ENCODE measurements around the gene ENO2.

Gene ENO2

GRCh38 chr12:6950811-6951540 lies 36.6 kb downstream of the ENO2 start, which contains the start of gene PTPN6:
PTPN6 (plus strand) TSS chr12:6951356; CDS start chr12:6951513, 157 bp downstream.
- FAIRE-seq, result no peak

DNA sequence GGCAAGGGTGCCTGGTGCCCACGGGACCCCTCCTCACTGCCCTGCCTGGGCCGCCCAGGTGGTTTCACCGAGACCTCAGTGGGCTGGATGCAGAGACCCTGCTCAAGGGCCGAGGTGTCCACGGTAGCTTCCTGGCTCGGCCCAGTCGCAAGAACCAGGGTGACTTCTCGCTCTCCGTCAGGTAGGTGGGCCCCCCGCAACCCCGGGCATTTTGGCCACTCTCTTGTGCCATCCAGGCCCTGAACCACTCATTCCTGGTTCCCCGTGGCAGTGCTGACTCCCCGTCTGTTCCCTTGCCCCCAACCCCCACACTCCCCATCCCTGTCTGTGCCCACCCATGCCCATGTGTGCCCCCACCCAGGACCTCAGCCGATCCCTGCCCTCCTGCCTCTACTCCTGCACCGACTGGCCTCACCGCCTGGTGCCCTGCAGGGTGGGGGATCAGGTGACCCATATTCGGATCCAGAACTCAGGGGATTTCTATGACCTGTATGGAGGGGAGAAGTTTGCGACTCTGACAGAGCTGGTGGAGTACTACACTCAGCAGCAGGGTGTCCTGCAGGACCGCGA lies 37.3 kb downstream of the ENO2 start:
- FAIRE-seq, result no peak

DNA sequence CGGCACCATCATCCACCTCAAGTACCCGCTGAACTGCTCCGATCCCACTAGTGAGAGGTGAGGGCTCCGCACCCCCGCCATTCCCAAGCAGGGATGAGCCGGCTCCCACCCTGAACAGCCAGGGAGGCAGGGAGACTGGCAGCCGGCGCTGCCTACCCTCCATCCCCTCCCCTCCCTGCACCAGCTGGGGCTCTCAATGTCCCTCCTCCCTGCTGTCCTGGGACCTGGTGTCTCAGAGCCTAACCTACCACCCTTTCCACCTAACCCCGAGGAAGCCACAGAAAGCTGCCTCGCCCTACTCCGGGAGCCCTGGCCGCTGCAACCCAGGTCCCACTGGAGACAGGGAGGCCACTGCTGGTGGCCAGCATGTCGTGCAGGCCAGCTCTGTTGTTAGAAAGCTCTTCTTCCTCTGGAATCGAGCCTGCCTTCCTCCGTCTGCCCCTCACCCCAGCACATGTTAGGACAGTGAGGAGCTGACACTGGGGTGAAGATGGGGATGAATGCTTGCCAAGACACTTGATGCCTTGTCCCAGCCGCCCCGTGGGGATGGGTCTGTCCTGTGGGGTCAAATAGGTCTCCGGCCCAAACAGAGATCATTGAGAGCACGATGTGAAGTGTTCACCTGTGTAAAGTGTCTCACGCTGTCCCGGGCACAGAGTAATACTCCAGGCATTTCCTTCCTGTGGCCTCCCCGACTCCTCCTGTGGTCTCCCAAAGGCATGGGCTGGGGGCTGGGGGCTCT lies 37.9 kb downstream of the ENO2 start:
- FAIRE-seq, result no peak

GRCh38 chr12:6952863-6953441 lies 38.6 kb downstream of the ENO2 start:
- FAIRE-seq, result no peak

DNA sequence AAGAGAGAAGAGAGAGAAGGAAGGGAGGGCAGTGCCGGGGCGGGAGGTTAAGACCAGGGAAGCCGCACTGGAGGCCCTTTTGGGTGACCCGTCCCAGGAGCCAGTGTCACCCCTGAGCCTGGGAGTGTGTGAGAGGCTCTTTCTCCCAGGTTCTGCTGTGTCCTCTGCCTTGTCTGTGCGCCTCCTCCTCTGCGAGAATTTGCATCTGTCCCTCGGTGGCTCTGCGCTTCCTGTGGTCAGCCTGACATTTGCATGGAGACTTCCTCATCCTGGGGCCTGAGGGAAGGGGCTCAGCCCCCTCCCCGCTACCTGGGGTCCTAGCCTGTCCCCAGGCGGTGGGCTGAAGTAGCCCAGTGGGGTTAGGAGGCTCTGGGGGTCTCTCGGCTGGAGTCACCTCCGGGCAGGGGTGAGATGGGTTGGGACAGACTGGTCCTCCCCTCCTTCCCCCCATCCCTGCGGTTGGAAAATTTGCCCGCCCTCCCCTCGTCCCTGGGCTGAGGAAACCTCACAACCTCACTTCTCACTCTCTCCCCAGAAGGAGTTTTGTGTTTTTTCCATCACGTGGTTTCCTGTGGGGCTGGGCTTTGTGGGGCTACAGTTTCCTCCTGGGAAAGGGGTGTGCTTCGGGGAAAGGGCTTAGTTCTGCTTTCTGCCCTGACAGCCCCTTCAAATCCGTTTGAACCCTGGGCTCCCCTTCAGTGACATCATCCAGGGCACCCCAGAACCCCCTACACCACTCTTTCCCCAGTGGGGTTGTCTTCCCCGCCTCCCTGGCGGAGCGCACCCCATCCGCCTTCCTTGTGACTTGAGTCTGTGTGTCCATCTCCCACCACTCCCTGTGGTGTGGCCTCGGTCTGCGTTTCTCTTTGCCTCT lies 39.3 kb downstream of the ENO2 start:
- FAIRE-seq, result no peak

GRCh38 chr12:6954316-6955107 lies 40.1 kb downstream of the ENO2 start:
- no peak for FAIRE-seq

DNA sequence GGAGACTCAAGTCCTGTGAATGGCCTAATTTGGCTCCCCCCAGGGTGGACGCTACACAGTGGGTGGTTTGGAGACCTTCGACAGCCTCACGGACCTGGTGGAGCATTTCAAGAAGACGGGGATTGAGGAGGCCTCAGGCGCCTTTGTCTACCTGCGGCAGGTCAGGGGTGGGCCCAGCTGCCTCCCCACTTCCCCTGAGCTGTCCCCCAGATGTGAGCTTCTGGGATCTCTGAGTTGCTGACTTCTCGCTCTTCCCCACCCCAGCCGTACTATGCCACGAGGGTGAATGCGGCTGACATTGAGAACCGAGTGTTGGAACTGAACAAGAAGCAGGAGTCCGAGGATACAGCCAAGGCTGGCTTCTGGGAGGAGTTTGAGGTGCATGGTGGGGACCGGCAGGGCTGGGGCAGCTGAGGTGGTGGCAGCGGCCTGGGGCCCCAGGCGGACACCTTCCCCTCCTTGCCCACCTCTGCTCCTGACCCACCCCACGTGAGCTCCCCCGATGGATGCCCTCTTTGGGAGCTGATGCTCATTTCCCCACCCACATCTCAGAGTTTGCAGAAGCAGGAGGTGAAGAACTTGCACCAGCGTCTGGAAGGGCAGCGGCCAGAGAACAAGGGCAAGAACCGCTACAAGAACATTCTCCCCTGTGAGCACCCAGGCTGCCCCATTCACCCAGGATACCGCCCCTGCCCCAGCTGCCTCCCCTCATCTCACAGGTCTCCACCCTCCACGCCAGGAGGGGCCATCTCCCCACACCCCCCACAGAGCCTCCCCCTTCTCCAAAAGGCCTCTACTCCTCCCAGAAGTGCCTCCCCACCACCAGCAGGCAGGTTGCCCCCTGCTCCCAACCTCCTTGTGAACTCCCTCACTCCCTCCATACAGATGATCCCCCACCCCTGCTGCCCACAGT lies 41.0 kb downstream of the ENO2 start:
- no peak for FAIRE-seq

GRCh38 chr12:6956021-6956727 lies 41.8 kb downstream of the ENO2 start:
- FAIRE-seq, result no peak

DNA sequence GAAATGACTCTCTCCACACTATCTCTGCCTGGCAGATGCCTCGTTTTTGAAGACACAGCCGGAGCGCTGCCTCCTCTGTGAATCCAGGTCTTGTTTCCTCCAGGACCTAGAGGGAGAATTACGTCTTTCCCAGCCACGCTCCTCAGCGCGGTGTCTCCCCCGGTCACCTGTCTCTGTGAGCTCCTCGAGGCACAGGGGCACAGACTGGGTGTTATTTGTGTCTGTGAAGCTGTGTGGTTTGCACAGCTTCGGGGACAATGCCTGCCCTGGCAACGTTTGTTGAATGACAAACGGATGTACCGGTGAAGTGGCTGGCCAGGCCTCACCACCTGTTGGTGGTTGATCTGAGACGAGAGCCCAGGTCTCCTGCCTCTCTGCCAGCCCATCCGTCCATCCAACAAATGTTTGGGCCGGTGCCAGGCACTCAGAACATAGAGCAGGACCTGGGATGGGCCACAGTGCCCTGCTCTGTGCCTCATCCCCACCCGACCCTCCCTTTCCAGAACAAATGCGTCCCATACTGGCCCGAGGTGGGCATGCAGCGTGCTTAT lies 42.8 kb downstream of the ENO2 start:
- no peak for FAIRE-seq

GRCh38 chr12:6957741-6958608 lies 43.6 kb downstream of the ENO2 start:
- no peak for FAIRE-seq

- FAIRE-seq, result no peak
These were observed 44.3 kb downstream of the ENO2 start for GRCh38 chr12:6958609-6959057.

DNA sequence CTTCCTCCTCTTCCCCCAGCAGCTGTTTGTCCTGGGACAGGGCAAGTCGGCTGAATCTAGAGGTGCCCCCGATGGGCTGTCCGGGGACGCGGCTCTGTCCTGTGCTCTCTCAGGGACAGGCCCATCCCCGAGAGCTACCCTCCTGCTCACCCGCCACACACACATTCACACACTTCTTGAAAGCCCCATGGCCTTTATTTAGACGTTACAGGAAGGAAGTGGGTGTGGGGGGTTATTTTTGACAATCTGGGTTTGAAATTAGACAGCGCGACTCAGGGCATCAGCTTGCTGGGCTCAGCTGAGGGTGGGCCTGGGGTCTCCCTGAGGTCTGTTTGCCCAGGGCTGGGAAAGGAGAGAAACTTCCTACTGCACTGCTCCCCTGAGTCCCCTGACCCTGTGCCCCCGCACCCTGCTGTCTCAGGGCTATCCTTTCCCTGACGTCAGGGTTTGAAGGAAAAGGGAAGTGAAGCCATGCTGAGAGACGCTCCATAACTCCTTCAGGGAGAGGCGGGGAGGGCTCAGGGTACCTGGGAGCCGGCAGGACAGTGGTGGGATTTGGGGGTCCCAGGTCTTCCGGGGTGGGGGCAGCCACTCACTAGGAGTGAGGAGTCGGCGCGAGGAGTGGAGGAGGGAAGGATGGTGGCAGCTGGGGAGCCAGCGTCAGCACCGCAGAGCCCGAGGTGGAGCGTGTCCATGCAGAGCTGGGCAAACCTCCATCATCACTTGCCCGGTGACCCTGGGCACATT lies 44.9 kb downstream of the ENO2 start:
- no peak for FAIRE-seq

DNA sequence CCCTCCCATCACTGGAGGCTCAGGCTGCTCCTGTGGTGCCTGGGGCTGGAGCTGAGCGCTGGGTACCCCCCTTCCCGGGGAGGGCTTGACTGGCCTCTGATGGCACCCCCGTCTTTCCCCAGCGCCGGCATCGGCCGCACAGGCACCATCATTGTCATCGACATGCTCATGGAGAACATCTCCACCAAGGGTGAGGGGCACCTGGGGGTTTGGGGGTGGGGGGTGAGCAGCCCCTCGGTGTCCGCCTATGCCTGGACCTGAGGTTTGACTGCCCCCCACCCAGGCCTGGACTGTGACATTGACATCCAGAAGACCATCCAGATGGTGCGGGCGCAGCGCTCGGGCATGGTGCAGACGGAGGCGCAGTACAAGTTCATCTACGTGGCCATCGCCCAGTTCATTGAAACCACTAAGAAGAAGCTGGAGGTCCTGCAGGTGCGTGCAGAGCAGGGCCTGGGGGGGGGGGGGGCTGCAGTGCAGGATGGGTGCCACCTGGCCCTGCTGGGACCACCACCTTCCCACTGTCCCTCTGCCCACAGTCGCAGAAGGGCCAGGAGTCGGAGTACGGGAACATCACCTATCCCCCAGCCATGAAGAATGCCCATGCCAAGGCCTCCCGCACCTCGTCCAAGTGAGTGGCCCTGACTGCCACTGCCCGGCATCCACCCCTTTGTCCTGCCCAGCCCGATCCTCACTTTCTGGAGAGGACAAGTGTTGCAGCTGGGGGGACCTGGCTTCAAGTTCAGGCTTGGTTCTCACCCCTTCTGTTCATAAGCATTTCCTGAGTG lies 45.6 kb downstream of the ENO2 start:
- FAIRE-seq, result no peak

DNA sequence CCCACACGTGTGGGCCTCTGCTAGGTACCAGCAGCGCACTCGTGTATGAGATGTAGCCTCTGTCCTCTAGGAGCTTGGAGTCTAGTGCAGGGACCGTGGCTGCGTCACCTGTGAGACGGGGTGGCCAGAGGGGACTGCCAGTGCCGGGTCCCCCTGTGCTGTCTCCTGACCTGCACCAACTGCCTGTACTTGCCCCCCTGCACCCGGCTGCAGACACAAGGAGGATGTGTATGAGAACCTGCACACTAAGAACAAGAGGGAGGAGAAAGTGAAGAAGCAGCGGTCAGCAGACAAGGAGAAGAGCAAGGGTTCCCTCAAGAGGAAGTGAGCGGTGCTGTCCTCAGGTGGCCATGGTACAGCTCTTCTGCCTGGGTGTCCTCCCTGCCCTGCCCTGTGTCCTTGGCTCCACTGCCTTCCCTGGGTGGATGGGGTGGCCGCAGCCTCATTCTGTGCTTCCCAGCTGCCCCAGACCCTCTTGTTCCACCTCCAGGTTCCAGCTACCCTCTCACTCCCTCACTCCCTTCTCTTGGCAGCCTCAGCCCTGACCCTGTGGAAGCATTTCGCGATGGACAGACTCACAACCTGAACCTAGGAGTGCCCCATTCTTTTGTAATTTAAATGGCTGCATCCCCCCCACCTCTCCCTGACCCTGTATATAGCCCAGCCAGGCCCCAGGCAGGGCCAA lies 46.4 kb downstream of the ENO2 start:
- FAIRE-seq, result no peak

DNA sequence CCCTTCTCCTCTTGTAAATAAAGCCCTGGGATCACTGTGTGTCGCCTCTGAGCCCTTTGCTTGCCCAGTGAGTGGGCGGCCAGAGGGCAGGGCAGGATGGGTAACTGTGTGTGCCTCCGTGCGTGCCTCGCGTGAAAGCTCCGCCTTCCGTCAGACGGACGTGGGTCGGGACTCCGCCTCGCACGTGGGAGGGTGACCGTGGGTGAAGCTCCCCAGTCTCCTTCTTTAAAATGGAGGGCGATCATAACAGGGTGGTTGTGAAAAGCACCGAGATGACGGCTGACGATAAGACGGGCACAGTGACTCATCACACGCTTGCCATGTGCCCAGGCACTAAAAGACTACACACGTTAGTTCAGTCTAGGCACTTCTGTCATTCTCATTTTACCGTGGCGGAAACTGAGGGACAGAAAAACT lies 46.9 kb downstream of the ENO2 start:
- no peak for FAIRE-seq

- FAIRE-seq, result no peak
These were observed 47.4 kb downstream of the ENO2 start for GRCh38 chr12:6961695-6962284.

Data from islet of Langerhans (tissue), 1 donor.